Activated naive CD4-positive, alpha-beta T cell treated with anti-CD3 and anti-CD28 coated beads, Interleukin-2, amount 50 U/mL, for 16 hours (primary cell): ENCODE data around the gene VPS51.
"Not testable (repeated sequence)": the region's sequence is repeated elsewhere in the genome, so short reads cannot be mapped to it uniquely, and the experiment has no call there.

Experiments used
- DNase-seq: peaks from one replicate; pipeline ENCODE4 v3.0.0-alpha.2; 2020

Gene VPS51

GRCh38 chr11:65108469-65109123 is 12.6 kb downstream of the VPS51 start:
- DNase-seq = no peak

- no peak for DNase-seq
These were observed 13.5 kb downstream of the VPS51 start for GRCh38 chr11:65109231-65110198.

GRCh38 chr11:65110354-65110861 is 14.4 kb downstream of the VPS51 start:
- peak; percentile 95 for DNase-seq

GRCh38 chr11:65111159-65111743 is 15.2 kb downstream of the VPS51 start:
- no peak for DNase-seq

DNA sequence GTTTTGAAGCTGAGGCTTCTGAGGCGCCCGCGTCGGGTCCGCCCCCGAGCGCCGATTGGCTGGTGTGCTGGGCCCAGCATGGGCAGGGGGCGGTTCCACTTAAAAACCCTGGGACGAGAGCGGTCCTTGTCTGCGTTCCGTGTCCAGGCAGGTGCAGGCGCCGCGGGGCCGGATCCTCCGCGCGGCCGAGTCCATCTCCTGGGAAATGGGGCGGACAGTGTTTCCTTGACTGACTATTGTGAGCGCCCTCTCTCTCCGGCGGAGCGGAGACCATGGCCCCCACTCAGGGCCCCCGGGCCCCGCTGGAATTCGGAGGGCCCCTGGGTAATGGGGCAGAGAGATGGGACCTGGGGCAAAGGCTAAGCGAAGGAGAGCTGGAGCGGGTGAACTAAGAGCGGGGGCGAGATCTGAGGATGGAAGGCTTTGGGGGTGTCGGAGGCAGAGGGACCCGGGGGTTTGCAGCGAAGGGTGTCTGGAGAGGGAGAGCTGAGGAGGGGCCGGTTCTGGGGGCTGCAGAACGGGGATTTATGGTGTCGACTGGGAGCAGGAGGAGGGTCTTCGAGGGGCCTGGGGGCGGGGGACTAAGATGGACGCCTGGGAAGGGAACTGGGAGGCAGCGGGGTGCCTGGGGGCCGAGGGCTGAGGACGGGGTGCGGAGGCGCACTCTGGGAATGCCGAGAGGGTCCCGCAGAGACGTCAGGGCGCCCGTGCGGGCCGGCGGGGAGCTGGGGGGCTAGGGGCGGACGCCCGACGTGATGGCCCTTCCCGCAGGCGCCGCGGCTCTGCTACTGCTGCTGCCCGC is 15.9 kb downstream of the VPS51 start, which contains the start of gene TM7SF2:
Gene TM7SF2 (plus strand): TSS at position 129 of the 802 bp plus-strand sequence. CDS start 144 bp downstream, at position 273.
- peak; percentile 95 for DNase-seq

GRCh38 chr11:65112546-65113360 is 16.7 kb downstream of the VPS51 start:
- DNase-seq = peak; percentile 78

DNA sequence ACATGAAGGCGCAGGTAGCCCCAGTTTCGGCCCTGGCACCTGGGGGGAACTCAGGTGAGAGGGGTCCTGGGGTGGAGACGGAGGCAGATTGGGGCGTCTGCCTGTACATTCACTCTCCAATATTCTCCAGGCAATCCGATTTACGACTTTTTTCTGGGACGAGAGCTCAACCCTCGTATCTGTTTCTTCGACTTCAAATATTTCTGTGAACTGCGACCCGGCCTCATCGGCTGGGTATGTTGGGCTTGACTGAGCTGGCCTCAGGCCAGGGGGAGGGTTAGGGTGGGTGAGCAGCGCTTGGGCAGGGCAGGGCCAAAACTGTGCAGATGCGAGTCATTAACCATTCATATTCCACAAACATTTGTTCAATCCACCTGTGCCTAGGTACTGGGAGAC is 17.3 kb downstream of the VPS51 start:
- DNase-seq = no peak

DNA sequence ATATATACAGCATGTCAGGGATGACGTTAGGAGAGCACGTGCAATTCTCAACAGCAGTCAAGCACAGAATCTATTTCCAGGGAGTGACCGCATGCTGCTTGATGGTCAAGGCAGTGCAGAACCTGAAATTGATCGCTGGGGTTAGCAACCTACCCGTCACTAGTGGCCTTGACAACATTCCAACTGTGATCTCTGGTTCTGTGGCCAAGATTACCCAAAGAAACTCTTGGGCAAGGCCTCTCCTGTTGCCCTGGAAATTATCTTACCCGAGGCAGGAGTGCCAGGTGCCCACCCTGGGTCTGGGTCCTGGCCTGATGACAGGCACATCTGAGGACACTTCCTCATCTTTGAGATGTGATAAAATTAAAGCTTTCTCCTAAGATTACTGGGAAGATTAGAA is 17.8 kb downstream of the VPS51 start:
- no peak for DNase-seq

GRCh38 chr11:65114538-65115171 is 18.6 kb downstream of the VPS51 start:
- DNase-seq = no peak

GRCh38 chr11:65115361-65116082 is 19.5 kb downstream of the VPS51 start:
- no peak for DNase-seq

DNA sequence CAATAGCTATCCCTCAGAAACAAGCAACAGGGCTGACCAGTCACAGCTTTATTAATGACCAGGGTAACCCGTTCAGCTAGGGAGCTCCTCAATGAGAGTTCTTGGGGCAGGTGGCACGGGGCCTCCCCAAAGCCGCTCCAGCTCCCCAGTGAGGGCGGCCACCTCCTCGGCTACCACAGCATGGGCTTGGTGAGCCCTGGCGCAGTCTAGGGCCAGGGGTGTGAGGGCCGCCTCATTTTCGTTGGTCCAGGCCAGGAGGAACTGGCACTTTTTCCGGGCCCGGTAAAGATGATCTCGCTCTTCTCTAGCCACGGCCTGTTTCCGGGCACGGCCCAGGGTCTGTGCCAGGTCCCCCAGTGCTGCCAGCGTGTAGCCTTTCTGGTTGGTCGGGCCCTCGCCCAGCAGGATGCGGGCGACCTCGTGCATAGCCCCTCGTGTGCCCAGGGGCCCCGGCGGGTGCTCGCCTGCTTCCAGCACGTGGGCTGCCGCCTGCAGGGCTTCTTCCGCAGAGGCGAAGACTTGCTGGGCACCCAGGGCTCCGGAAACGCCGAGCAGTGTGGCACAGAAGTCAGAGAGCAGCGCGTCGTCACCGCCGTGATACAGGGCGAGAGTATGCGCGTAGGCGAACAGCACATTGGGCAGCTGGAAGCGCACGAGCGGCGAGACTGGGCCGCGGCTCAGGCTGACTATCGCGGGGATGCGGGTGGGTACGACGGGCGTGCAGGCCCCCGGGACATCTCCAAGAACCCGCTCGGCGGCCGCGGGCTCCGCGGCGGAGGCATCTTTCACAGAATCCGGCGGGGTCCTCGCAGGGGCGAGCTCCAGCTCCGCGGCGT is 20.6 kb downstream of the VPS51 start:
- DNase-seq = peak; percentile 73

DNA sequence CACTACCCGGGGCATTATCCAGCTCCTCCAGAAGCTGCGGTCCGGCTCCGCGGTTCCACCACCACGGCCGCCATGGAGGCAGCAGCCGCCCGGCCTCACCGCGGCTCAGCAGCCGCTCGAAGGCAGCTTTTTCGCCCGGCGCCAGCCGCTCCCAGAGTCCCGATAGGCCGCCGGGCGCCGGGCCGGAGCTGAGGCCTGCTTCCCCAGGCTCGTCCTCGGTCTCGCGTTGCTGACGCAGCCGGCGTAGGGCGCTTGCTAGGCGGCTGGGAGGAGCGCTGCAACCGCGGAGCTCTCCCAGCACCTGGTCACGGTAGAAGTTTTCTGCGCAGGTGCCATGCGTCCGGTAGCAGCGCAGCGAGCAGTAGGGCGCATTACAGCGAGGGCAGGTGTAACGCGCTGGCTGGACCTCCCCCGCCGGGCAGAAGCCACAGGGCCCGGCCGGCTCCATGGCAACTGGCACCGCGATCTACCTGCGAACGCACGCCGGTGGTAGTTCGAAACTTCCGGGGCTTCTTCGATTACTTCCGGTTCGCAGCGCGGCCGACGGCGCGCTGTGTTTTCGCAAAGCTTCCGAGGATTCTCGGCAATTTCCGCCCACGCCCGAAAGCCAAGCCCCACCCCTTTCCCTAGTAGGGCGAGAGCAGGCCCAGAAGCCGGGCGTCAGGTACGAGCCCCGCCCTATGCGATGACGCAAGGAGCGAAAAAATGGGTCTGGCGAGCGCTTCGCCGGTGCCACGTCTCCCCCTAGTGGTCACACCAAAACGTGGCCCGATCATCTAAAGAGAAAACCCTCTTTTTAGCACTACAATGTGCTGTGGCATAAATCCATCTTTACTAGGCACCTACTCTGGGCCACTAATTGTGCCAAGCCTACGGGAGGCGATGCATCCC is 21.4 kb downstream of the VPS51 start, which contains the start of gene ZNHIT2:
Gene ZNHIT2 (minus strand): TSS at position 496 of the 891 bp plus-strand sequence. CDS start 48 bp downstream, at position 448.
- peak; percentile 100 for DNase-seq

DNA sequence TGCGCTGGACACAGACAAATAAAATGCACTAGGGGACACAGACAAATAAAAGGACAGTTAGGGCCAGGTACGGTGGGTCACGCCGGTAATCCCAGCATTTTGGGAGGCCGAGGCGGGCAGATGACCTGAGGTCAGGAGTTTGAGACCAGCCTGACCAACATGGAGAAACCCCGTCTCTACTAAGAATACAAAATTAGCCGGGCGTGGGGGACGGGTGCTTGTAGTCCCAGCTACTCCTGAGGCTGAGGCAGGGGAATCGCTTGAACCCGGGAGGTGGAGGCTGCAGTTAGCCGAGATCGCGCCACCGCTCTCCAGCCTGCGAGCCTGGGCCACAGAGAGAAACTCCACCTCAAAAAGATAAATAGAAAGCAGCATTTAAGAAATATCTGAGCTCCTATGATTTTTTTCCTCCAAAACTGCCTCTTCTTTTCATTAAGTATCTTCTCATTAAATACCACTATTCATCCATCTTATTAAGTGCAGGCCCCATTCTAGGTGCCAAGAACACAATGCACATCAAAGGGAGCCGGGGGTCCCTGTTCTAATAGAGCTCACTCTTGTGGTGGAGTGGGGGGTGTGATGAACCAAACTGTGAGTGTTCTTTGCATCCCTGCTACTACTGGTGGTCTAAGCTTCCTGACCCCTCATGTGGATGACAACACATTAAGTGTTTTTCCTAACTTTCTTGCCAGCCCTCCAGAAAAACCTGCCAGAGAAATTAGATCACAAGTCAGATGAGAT is 22.3 kb downstream of the VPS51 start:
- no peak for DNase-seq

GRCh38 chr11:65118891-65119669 is 23.1 kb downstream of the VPS51 start:
- DNase-seq = not testable (repeated sequence)

- no peak for DNase-seq
These were observed 23.6 kb downstream of the VPS51 start for GRCh38 chr11:65119670-65119995.

- no peak for DNase-seq
These were observed 24.8 kb downstream of the VPS51 start for GRCh38 chr11:65120831-65121230.

DNA sequence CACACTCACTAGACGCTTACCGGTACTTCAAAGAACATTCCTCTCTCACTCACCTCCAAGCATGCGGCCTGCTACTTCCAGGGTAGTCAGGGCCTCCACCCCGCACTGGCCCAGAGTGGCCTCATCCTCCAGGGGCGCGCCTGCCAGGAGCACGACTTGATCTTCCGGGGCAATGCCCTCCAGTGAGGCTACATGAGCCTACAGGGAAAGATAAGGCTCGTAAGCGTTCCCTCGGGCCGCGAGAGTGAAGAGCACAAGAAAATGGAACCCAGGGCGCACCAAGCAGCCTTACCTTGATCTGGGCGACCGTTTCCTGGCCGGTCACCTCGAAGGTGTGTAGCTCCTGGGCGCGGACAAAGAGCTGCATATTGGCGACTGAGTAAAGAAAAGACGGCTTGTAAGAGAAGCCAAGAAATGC is 25.4 kb downstream of the VPS51 start:
- no peak for DNase-seq
